Measurements from ENCODE around the gene PRCC. TPM values are rescaled to one million over a fixed set of nuclear protein-coding genes. Genes with fewer than 3 reads are reported as not detected.

PRCC gene
- total RNA-seq, 6 experiments from 2014 or later, result 67.0 to 79.3 (median 71.5) TPM

DNA sequence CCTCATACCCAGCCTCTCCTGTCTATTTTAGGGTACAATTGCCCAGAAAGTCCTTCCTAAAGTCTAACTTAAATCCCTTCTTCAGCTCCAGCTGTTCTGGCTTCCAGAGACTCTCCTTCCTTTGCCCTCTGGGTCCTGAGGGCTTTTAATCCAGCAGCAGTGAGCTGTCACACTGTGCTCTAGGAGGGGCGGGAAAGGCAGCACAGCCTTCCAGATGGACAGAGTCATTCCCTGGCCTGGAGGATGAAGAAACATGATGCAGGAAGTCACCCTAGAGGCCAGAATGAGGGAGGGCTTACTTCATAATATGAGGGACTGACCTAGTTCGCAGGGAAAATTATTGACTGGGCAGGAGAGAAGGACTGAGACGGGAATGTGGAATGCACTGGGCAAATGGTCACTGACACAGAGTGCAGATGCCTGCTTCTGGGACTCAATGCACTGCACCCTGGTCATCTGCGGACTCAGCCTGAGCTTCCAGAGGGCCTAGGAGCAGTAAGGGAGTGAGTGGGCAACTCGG, 48.0 kb downstream of the PRCC start:
- Mint-ChIP-seq H3K4me3 (peak overlapping the region; percentile 25), H3K9me3 (no peaks in the 10 kb centered on the region), H3K27ac (peak overlapping the region; percentile 73), H3K4me1 (ENCODE audit: low read depth) (peaks cover 43% of the 10 kb centered on the region), H3K36me3 (ENCODE audit: low read depth) (no peaks in the 10 kb centered on the region), H3K27me3 (ENCODE audit: insufficient read depth) (peaks cover 12% of the 10 kb centered on the region)
- peak; percentile 77 for DNase-seq
- TF ChIP-seq, protein P1, sequence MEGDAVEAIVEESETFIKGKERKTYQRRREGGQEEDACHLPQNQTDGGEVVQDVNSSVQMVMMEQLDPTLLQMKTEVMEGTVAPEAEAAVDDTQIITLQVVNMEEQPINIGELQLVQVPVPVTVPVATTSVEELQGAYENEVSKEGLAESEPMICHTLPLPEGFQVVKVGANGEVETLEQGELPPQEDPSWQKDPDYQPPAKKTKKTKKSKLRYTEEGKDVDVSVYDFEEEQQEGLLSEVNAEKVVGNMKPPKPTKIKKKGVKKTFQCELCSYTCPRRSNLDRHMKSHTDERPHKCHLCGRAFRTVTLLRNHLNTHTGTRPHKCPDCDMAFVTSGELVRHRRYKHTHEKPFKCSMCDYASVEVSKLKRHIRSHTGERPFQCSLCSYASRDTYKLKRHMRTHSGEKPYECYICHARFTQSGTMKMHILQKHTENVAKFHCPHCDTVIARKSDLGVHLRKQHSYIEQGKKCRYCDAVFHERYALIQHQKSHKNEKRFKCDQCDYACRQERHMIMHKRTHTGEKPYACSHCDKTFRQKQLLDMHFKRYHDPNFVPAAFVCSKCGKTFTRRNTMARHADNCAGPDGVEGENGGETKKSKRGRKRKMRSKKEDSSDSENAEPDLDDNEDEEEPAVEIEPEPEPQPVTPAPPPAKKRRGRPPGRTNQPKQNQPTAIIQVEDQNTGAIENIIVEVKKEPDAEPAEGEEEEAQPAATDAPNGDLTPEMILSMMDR (IDR thresholded peaks at IDR 0.05), result peak; percentile 52

DNA sequence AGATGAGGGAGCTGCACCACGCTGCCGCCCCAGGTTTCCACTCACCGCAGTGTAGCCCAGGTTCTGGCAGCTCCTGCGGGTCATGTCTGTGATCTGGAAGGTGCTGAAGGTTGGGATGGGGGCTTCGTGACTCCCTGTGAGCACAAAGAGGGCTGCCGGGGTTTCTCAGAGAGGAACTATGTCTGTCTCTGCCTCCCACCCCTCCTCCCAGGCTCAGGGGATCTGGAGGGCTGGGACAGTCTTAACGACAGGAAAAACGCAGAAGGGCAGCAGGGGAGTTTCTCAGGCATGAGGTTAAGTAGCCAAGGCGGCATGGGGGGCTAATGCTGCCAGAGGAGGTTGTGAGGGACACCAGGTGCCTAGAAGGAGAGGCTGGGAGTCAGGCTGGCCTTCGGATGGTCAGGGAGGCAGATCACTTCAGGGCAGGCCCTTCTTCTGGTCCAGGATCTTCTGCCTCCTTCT, 48.7 kb downstream of the PRCC start:
- no peaks in the 10 kb centered on the region for H3K36me3 Mint-ChIP-seq (ENCODE audit: low read depth)
- no peak for DNase-seq
- no peak overlapping the region for H3K27ac Mint-ChIP-seq
- TF ChIP-seq, protein P1 (IDR thresholded peaks at IDR 0.05), result no peak
- H3K27me3 Mint-ChIP-seq (ENCODE audit: insufficient read depth), result peaks cover 14% of the 10 kb centered on the region
- H3K9me3 Mint-ChIP-seq, result no peaks in the 10 kb centered on the region
- H3K4me1 Mint-ChIP-seq (ENCODE audit: low read depth), result peaks cover 43% of the 10 kb centered on the region
- no peak overlapping the region for H3K4me3 Mint-ChIP-seq

DNA sequence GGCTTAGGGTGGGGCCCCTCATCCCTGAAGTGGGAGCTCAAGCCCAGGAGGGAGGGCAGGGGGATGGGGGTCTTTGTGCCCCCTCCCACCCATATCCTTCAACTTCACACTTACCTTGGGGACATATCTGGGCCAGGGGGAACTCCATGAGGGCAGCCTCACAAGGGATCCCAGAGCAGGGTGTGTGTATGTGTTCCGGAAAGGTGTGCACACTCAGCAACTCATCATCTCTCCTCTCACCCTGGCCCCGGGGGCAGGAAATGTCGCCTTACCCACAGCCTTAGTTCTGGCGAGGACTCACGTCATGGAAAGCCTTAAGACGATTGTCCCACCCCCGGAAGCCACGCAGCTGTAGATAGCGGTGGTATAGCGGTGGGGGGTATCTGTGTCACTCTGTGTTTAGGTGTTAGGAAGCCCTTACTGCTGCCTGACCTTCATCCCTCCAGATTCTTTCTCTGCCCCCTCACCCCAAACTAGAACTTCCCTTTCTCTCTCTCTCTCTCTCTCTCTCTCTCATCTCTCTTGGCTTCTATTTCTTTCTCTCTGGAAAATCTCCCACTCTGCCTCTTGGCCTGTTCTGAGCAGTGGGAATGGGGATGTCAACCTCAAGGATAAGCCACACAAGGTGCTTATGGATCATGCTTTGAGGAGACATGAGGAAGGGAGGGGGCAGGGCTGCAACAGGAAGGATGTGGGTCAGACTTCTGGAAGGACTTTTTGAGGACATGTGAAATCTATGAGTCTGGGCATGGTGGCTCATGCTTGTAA, 49.4 kb downstream of the PRCC start, which contains the start of gene SH2D2A:
SH2D2A (minus strand) TSS at position 288 of the 768 bp plus-strand sequence; CDS start at position 148, 140 bp downstream.
- 0 out of 2 replicates have a peak within 1 kb of the TSS, but pooled peaks have one; percentile 4 for H3K4me3 Mint-ChIP-seq
- no peaks in the 10 kb centered on the region for H3K36me3 Mint-ChIP-seq (ENCODE audit: low read depth)
- no peak for DNase-seq
- TF ChIP-seq, protein P1 (IDR thresholded peaks at IDR 0.05), result no peak
- peaks cover 10% of the 10 kb centered on the region for H3K27me3 Mint-ChIP-seq (ENCODE audit: insufficient read depth)
- H3K9me3 Mint-ChIP-seq, result no peaks in the 10 kb centered on the region
- H3K4me1 Mint-ChIP-seq (ENCODE audit: low read depth), result peaks cover 48% of the 10 kb centered on the region
- H3K27ac Mint-ChIP-seq, result no peak within 1 kb of the TSS; the same call in 1 of the 2 replicates

DNA sequence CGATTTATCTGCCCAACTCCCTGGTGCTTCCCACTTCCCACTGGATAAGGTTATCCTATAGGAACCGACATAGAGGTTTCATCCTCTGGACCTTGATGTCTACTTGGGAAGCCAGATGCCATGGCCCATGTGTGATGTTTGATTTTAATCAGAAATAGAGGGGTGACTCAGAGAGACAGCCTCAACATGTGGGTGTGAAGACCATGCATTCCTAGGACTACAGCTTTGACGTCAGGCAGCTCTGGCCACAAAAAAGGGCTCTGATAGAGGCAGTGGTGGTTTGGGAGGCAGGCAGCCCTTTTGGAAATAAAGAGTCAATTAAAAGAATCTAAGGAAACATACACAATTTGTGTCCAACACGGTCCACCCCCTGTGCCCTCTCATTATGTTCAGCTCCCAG, 54.5 kb downstream of the PRCC start:
- peak; percentile 16 for DNase-seq
- Mint-ChIP-seq H3K9me3 (no peaks in the 10 kb centered on the region), H3K4me1 (ENCODE audit: low read depth) (peaks cover 28% of the 10 kb centered on the region), H3K27me3 (ENCODE audit: insufficient read depth) (peaks cover 13% of the 10 kb centered on the region), H3K27ac (no peak overlapping the region), H3K36me3 (ENCODE audit: low read depth) (no peaks in the 10 kb centered on the region), H3K4me3 (no peak overlapping the region)
- TF ChIP-seq, protein P1 (IDR thresholded peaks at IDR 0.05), result no peak

DNA sequence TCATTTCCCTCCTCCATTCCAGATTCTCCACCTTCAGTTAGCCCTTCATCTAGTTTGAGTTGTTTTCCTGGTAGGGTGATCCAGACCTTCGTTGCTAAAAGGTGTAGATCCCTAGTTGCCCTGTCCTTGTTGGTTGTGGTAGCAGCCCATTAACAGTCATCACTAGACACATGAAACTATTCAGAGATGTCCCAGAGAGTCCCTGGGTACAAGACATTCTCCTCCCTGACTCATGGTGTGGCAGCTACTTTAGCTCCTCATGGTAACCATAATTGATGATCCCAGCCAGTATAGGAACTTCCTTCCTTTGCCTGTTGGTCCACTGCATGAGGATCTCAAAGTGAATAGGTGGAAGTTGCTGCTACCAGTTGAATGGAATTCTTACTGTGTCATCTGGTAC, 55.3 kb downstream of the PRCC start:
- Mint-ChIP-seq H3K27me3 (ENCODE audit: insufficient read depth) (peaks cover 13% of the 10 kb centered on the region), H3K4me3 (no peak overlapping the region), H3K4me1 (ENCODE audit: low read depth) (peaks cover 24% of the 10 kb centered on the region), H3K9me3 (no peaks in the 10 kb centered on the region), H3K27ac (no peak overlapping the region), H3K36me3 (ENCODE audit: low read depth) (no peaks in the 10 kb centered on the region)
- TF ChIP-seq, protein P1 (IDR thresholded peaks at IDR 0.05), result no peak
- no peak for DNase-seq

All from HFFc6 (cell line).